ENCODE measurements around the gene PRPF19.

Gene PRPF19

DNA sequence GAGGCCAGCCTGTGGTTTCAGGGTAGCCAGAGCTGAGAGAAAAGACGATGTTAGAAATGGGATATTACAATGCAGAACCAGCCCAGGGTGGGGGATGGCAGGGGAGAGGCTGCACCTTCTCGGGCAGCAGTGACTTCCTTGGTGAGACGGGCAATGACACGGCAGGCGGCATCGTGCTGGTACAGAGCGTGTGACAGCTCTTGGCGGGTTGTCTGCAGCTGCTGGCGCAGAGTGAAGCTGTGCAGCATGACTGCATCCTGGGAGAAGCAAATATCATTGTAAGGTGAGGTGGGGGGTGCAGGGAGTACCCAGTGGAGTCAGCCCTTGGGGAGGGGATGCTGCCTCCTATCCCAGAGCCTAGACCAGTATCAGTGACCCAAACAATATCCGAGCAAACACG, 3.8 kb downstream of the PRPF19 start:
- 97% methylated on average over 9 of the region's 11 CpGs for WGBS (ENCODE audit: insufficient coverage)
- POLR2A ChIA-PET, result interaction anchor here (1.5 kb wide), 1 partner anchor 72 kb away, joined by 3 read pairs; no protein-coding TSS in a partner anchor

DNA sequence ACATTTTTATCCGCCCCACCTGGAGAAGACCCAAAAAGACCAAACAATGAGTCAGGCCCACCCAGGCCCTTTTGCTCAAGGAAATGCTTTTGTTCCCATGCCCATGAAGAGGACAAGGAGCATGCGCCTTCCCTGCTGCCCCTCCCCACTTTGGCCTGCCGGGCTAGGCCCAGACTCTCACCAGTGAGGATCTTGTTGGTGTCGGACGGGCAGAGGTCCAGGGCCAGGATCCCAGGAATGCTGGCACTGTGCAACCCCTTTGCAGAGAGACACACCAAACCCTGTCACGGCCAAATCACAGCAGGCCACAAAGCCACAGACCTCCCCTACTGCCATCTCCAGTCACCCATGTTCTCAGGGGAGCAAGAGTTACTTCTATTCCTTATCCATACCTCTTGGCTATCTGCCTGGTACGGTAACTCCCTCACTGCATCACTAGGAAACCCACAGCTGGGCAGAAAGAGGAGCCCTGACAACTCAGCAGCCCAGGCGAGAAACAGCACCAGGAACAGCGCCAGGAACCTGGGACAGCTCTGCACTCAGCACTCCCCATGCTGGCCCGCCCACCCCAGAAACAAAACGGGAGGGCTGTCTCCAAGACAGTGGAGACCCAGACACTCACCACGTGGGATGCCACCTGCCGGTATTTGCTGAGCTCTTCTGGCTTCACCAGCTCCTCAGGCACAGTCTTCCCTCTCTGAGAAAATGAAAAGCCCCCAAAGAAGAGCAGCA, 5.5 kb downstream of the PRPF19 start:
- CTCF ChIA-PET, result interaction anchor here (1.0 to 10.5 kb wide), 11 partner anchors 10 to 122 kb away, joined by 3 to 138 read pairs (median 5); partner anchors contain the start of genes PTGDR2 and TMEM109
- over 99% methylated on average over 12 of the region's 13 CpGs for WGBS (ENCODE audit: insufficient coverage)
- H3K36me3 ChIP-seq (ENCODE audit: control insufficient read depth in 4 of 4, insufficient read depth in 4 of 4, low read length in 3 of 4), result peaks cover 16 to 82% (median 65%) of the 10 kb centered on the region in 4 experiments
- no peaks in the 10 kb centered on the region for H3K9me3 ChIP-seq (ENCODE audit: control extremely low read depth in 1 of 5, control insufficient read depth in 4 of 5, insufficient read depth in 2 of 5, low read depth in 1 of 5, low read length in 4 of 5)
- no peak overlapping the region for H3K27ac ChIP-seq (ENCODE audit: insufficient read depth in 1 of 2, low read depth in 1 of 2, low read length in 2 of 2, poor library complexity in 1 of 2, severe bottlenecking in 2 of 2)
- peaks cover 13 to 24% (median 19%) of the 10 kb centered on the region in 4 experiments for H3K4me1 ChIP-seq (ENCODE audit: control extremely low read depth in 1 of 4, control insufficient read depth in 4 of 4, insufficient read depth in 4 of 4, low read length in 3 of 4)
- H3K4me3 ChIP-seq (ENCODE audit: control insufficient read depth in 1 of 7, extremely low read depth in 1 of 7, insufficient read depth in 4 of 7, low read depth in 2 of 7, low read length in 6 of 7), result no peak overlapping the region
- DNase-seq, result no peak
- no peaks in the 10 kb centered on the region for H3K27me3 ChIP-seq (replicated peaks in 2 of 5; ENCODE audit: control insufficient read depth in 4 of 5, insufficient read depth in 5 of 5, low read length in 4 of 5)
- POLR2A ChIA-PET, result no interaction called here

More for the DNA sequence above, 3.8 kb downstream of the PRPF19 start:
- CTCF ChIA-PET, result interaction anchor here (1.0 to 10.5 kb wide), 7 partner anchors 11 to 139 kb away, joined by 3 to 138 read pairs (median 6); partner anchors contain the start of gene TMEM109
- Histone ChIP-seq H3K36me3 (ENCODE audit: control insufficient read depth in 4 of 4, insufficient read depth in 4 of 4, low read length in 3 of 4) (peaks cover 10 to 66% (median 54%) of the 10 kb centered on the region in 4 experiments), H3K9me3 (ENCODE audit: control extremely low read depth in 1 of 5, control insufficient read depth in 4 of 5, insufficient read depth in 2 of 5, low read depth in 1 of 5, low read length in 4 of 5) (no peaks in the 10 kb centered on the region), H3K27me3 (replicated peaks in 2 of 5; ENCODE audit: control insufficient read depth in 4 of 5, insufficient read depth in 5 of 5, low read length in 4 of 5) (no peaks in the 10 kb centered on the region), H3K27ac (ENCODE audit: insufficient read depth in 1 of 2, low read depth in 1 of 2, low read length in 2 of 2, poor library complexity in 1 of 2, severe bottlenecking in 2 of 2) (no peak overlapping the region), H3K4me1 (ENCODE audit: control extremely low read depth in 1 of 4, control insufficient read depth in 4 of 4, insufficient read depth in 4 of 4, low read length in 3 of 4) (peaks cover 13 to 31% (median 29%) of the 10 kb centered on the region in 4 experiments), H3K4me3 (ENCODE audit: control insufficient read depth in 1 of 7, extremely low read depth in 1 of 7, insufficient read depth in 4 of 7, low read depth in 2 of 7, low read length in 6 of 7) (no peak overlapping the region)
- no peak for DNase-seq

DNA sequence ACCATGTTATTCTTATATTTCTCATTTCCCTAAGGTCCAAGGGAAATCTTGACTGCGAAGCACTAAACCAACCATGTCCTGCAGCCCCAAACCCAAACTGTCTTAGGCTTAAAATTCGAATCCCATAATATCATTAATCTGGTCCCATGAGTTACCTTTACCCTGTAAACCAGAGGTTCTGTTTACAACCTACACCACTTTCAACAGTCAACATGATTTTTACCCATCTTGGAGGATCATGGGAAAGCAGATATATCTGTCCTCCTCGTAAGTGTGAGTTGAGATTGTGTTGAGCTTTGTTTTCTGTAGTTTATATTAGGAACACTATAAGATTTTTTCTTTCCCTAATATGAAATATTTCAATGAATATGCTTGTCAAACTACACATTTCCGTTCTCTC, 6.4 kb downstream of the PRPF19 start:
- no peaks in the 10 kb centered on the region for H3K9me3 ChIP-seq (ENCODE audit: control extremely low read depth in 1 of 5, control insufficient read depth in 4 of 5, insufficient read depth in 2 of 5, low read depth in 1 of 5, low read length in 4 of 5)
- H3K27me3 ChIP-seq (replicated peaks in 2 of 5; ENCODE audit: control insufficient read depth in 4 of 5, insufficient read depth in 5 of 5, low read length in 4 of 5), result no peaks in the 10 kb centered on the region
- 73% methylated on average over 2 of the region's 4 CpGs for WGBS (ENCODE audit: insufficient coverage)
- H3K4me3 ChIP-seq (ENCODE audit: control insufficient read depth in 1 of 7, extremely low read depth in 1 of 7, insufficient read depth in 4 of 7, low read depth in 2 of 7, low read length in 6 of 7), result no peak overlapping the region
- peaks cover 18 to 87% (median 73%) of the 10 kb centered on the region in 4 experiments for H3K36me3 ChIP-seq (ENCODE audit: control insufficient read depth in 4 of 4, insufficient read depth in 4 of 4, low read length in 3 of 4)
- ChIA-PET CTCF (interaction anchor here (1.2 to 10.5 kb wide), 14 partner anchors 8 to 124 kb away, joined by 3 to 138 read pairs (median 6); partner anchors contain the start of gene TMEM109), POLR2A (no interaction called here)
- DNase-seq, result no peak
- peaks cover 4 to 15% (median 11%) of the 10 kb centered on the region in 4 experiments for H3K4me1 ChIP-seq (ENCODE audit: control extremely low read depth in 1 of 4, control insufficient read depth in 4 of 4, insufficient read depth in 4 of 4, low read length in 3 of 4)
- no peak overlapping the region for H3K27ac ChIP-seq (ENCODE audit: insufficient read depth in 1 of 2, low read depth in 1 of 2, low read length in 2 of 2, poor library complexity in 1 of 2, severe bottlenecking in 2 of 2)

DNA sequence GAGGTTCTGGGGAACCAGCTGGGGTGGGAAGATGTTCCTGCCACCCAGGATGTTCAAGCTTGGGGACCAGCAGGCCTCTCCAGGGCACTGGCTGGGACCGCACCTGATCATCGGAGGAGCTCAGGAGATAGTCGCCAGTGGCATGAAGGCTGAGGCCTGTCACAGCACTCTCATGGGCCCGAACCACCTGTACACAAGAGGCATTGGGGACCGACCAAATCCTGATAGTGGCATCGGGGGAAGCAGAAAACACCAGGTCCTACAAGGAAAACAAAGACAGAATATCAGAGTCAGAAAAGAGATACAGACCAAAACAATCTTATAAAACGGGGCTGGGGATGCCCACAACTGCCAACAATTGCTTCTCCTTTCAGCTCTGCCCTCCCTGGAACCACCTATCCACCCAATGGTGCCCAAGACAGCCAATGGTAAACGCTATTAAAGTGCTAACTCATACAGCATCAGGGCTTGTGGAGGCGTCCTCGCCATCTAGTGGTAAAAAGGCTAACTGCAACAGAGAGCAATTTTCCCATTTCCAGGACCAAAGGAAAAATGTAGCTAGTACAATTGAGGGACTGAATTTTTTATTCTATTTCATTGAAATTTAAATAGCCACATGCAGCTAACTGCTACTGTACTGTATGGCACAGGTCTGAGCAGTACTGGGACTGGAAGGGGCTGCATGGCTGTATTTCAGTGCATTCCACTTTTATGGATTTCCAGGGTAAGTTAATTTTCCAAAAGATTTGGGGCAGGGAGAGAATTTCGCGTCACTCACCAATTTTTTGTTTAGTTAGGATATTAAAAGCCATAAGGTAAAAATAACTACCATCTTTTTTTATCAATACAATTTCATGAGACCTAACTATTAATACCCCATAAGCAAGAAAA, 7.1 kb downstream of the PRPF19 start:
- no peaks in the 10 kb centered on the region for H3K9me3 ChIP-seq (ENCODE audit: control extremely low read depth in 1 of 5, control insufficient read depth in 4 of 5, insufficient read depth in 2 of 5, low read depth in 1 of 5, low read length in 4 of 5)
- no peak overlapping the region for H3K4me3 ChIP-seq (ENCODE audit: control insufficient read depth in 1 of 7, extremely low read depth in 1 of 7, insufficient read depth in 4 of 7, low read depth in 2 of 7, low read length in 6 of 7)
- H3K27me3 ChIP-seq (replicated peaks in 2 of 5; ENCODE audit: control insufficient read depth in 4 of 5, insufficient read depth in 5 of 5, low read length in 4 of 5), result no peaks in the 10 kb centered on the region
- ChIA-PET CTCF (interaction anchor here (0.7 to 10.5 kb wide), 21 partner anchors 8 to 124 kb away, joined by 3 to 138 read pairs (median 5); partner anchors contain the start of genes PTGDR2 and TMEM109), POLR2A (interaction anchor here (0.6 to 0.7 kb wide), 2 partner anchors 8 to 44 kb away, joined by 3 read pairs; partner anchors contain the start of gene PTGDR2)
- H3K27ac ChIP-seq (ENCODE audit: insufficient read depth in 1 of 2, low read depth in 1 of 2, low read length in 2 of 2, poor library complexity in 1 of 2, severe bottlenecking in 2 of 2), result peak overlapping the region; percentile 25 to 62
- 77% methylated on average over 7 of the region's 12 CpGs for WGBS (ENCODE audit: insufficient coverage)
- peaks cover 21 to 92% (median 80%) of the 10 kb centered on the region in 4 experiments for H3K36me3 ChIP-seq (ENCODE audit: control insufficient read depth in 4 of 4, insufficient read depth in 4 of 4, low read length in 3 of 4)
- DNase-seq, result peak; percentile 80 to 94 (median 94)
- peaks cover 0 to 8% (median 4%) of the 10 kb centered on the region in 4 experiments for H3K4me1 ChIP-seq (ENCODE audit: control extremely low read depth in 1 of 4, control insufficient read depth in 4 of 4, insufficient read depth in 4 of 4, low read length in 3 of 4)

DNA sequence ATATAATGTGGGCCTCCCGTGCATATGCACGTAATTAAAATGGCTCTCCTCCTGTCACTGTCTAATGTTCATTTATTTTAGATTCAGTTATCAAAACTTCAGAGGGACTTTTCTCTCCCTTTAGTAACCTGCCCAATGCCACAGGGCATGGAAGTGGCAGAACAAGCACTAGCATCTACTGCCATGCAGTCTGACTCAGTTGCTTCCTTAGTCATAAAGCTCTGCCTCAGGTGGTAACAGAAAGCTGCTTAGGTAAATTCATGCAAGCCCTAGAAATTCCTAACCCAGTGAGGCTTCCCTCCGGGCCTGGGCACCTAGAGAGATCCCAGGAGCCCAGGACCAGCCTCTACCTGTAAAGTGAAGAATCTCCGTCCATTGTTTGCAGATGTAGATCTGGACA, 8.9 kb downstream of the PRPF19 start:
- Histone ChIP-seq H3K27me3 (replicated peaks in 2 of 5; ENCODE audit: control insufficient read depth in 4 of 5, insufficient read depth in 5 of 5, low read length in 4 of 5) (no peaks in the 10 kb centered on the region), H3K4me3 (ENCODE audit: control insufficient read depth in 1 of 7, extremely low read depth in 1 of 7, insufficient read depth in 4 of 7, low read depth in 2 of 7, low read length in 6 of 7) (no peak overlapping the region), H3K27ac (ENCODE audit: insufficient read depth in 1 of 2, low read depth in 1 of 2, low read length in 2 of 2, poor library complexity in 1 of 2, severe bottlenecking in 2 of 2) (no peak overlapping the region), H3K36me3 (ENCODE audit: control insufficient read depth in 4 of 4, insufficient read depth in 4 of 4, low read length in 3 of 4) (peaks cover 19 to 91% (median 76%) of the 10 kb centered on the region in 4 experiments), H3K4me1 (ENCODE audit: control extremely low read depth in 1 of 4, control insufficient read depth in 4 of 4, insufficient read depth in 4 of 4, low read length in 3 of 4) (peaks cover 0 to 9% (median 1%) of the 10 kb centered on the region in 4 experiments), H3K9me3 (ENCODE audit: control extremely low read depth in 1 of 5, control insufficient read depth in 4 of 5, insufficient read depth in 2 of 5, low read depth in 1 of 5, low read length in 4 of 5) (no peaks in the 10 kb centered on the region)
- WGBS (ENCODE audit: insufficient coverage), result 100% methylated on average over 2 of the region's 4 CpGs
- ChIA-PET POLR2A (no interaction called here), CTCF (interaction anchor here (0.8 to 10.5 kb wide), 6 partner anchors 8 to 127 kb away, joined by 4 to 138 read pairs (median 8); partner anchors contain the start of gene PRPF19)
- DNase-seq, result no peak

DNA sequence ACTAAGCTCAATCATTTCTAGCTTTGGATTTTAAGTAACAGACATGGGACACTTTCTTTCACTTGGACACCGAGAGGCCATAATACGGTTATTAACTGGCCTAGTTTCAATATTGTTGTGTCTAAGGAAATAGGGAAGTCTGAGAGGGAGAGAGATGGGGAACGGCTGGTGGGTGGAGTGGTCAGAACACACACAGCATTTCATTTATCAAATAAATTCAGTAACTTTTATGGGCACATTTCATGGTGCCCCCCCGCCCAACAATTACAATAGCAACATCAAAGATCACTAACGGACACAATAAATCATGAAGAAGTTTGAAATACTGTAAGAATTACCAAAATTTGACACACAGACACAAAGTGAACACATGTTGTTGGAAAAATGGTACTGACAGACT, 10.7 kb downstream of the PRPF19 start:
- no CpG with 5 or more reads among the region's 5 CpGs for WGBS (ENCODE audit: insufficient coverage)
- no peaks in the 10 kb centered on the region for H3K27me3 ChIP-seq (replicated peaks in 2 of 5; ENCODE audit: control insufficient read depth in 4 of 5, insufficient read depth in 5 of 5, low read length in 4 of 5)

More for the DNA sequence above, 10.7 kb downstream of the PRPF19 start:
- POLR2A ChIA-PET, result no interaction called here
- Histone ChIP-seq H3K36me3 (ENCODE audit: control insufficient read depth in 4 of 4, insufficient read depth in 4 of 4, low read length in 3 of 4) (peaks cover 15 to 87% (median 60%) of the 10 kb centered on the region in 4 experiments), H3K4me1 (ENCODE audit: control extremely low read depth in 1 of 4, control insufficient read depth in 4 of 4, insufficient read depth in 4 of 4, low read length in 3 of 4) (peaks cover 0 to 26% (median 13%) of the 10 kb centered on the region in 4 experiments), H3K9me3 (ENCODE audit: control extremely low read depth in 1 of 5, control insufficient read depth in 4 of 5, insufficient read depth in 2 of 5, low read depth in 1 of 5, low read length in 4 of 5) (no peaks in the 10 kb centered on the region), H3K4me3 (ENCODE audit: control insufficient read depth in 1 of 7, extremely low read depth in 1 of 7, insufficient read depth in 4 of 7, low read depth in 2 of 7, low read length in 6 of 7) (no peak overlapping the region), H3K27ac (ENCODE audit: insufficient read depth in 1 of 2, low read depth in 1 of 2, low read length in 2 of 2, poor library complexity in 1 of 2, severe bottlenecking in 2 of 2) (no peak overlapping the region)
- no peak for DNase-seq
- CTCF ChIA-PET, result interaction anchor here (0.6 to 9.5 kb wide), 9 partner anchors 7 to 73 kb away, joined by 3 to 102 read pairs (median 4); partner anchors contain the start of gene PRPF19

Measured in common myeloid progenitor, CD34-positive (primary cell).